NB4 (cell line): Measurements from ENCODE around the gene CDK15.

Source experiments
- CTCF ChIP-seq: IDR thresholded peaks from one replicate; pipeline ENCODE4 v1.5.1; 2012; ENCODE audit warnings: low read depth, low read length
- MAX ChIP-seq: IDR thresholded peaks from 2 replicates; pipeline ENCODE4 v1.6.1; 2011; ENCODE audit warnings: low read depth, low read length
- POLR2A ChIP-seq: IDR thresholded peaks from 2 replicates; pipeline ENCODE4 v1.6.1; 2011; ENCODE audit warnings: mild to moderate bottlenecking; ENCODE audit not compliant: insufficient read length; ENCODE audit errors: extremely low read depth

DNA sequence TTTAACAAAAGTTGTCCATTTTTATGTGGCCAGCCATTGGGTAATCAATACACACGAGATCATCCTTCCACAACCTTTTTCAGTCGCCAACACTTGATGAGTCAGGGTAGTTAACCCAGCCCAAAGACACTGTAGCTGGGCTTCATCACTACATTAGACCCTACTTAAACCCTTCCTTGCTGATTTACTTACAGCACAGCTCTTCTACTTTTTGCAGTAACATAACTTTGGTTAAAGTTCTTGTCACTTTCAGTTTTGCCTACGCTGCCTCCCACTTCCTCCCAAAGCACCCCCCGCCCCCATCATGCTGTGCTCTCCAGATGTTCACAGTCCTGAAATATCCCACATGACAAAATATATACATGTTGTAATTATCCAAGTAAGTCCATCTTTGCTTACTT lies 103.6 kb downstream of the CDK15 start:
- TF ChIP-seq CTCF (no peak), POLR2A (no peak), MAX (no peak)
